Mammary epithelial cell (primary cell): ENCODE measurements around the gene TMEM252.

Source experiments
- EZH2 ChIP-seq: IDR thresholded peaks from 2 replicates; pipeline ENCODE4 v1.6.1; 2012; ENCODE audit warnings: low read length, inconsistent platforms, borderline replicate concordance
- TF ChIP-seq, protein P1 (sequence below), 2 donors: IDR thresholded peaks in 1 of 2; conservative IDR thresholded peaks in 1 of 2; 2 replicates each; pipeline ENCODE4 v1.5.1; 2011 to 2012; ENCODE audit warnings: inconsistent platforms in 2 of 2, low read length in 2 of 2, mild to moderate bottlenecking in 2 of 2, control low read depth in 1 of 2, low read depth in 1 of 2; ENCODE audit not compliant: insufficient read depth in 1 of 2; ENCODE audit errors: extremely low read depth in 1 of 2

DNA sequence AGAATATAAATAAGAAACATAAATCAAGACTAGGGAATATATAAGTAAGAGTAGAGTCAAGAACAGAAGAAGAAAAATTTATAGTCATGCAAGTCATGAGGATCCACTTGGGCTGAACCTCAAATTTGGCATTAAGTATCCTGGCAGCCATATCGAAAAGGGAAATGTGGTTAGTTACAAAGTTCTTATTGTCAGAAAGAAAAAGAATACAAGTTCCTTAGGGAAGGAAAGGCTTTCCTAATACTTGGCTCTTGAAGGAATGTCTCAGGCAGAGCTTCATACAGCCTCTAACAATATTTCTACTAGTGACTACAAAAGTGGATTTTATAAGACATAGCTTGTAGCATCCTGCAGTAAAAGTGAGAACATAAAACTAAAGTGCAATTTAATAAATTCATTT, 45.4 kb downstream of the TMEM252 start:
- TF ChIP-seq, protein P1, sequence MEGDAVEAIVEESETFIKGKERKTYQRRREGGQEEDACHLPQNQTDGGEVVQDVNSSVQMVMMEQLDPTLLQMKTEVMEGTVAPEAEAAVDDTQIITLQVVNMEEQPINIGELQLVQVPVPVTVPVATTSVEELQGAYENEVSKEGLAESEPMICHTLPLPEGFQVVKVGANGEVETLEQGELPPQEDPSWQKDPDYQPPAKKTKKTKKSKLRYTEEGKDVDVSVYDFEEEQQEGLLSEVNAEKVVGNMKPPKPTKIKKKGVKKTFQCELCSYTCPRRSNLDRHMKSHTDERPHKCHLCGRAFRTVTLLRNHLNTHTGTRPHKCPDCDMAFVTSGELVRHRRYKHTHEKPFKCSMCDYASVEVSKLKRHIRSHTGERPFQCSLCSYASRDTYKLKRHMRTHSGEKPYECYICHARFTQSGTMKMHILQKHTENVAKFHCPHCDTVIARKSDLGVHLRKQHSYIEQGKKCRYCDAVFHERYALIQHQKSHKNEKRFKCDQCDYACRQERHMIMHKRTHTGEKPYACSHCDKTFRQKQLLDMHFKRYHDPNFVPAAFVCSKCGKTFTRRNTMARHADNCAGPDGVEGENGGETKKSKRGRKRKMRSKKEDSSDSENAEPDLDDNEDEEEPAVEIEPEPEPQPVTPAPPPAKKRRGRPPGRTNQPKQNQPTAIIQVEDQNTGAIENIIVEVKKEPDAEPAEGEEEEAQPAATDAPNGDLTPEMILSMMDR (conservative IDR thresholded peaks at IDR 0.05 in 1 of 2, IDR thresholded peaks at IDR 0.05 in 1 of 2; ENCODE audit: extremely low read depth in 1 of 2, insufficient read depth in 1 of 2, low read depth in 1 of 2, low read length in 2 of 2) = no peak
- no peak for TF ChIP-seq EZH2
